ENCODE measurements around the gene GMDS. TPM values are rescaled to one million over a fixed set of nuclear protein-coding genes. Genes with fewer than 3 reads are reported as not detected.

GMDS gene
- total RNA-seq, 1 donor from 2014 or later: 7.8 TPM

DNA sequence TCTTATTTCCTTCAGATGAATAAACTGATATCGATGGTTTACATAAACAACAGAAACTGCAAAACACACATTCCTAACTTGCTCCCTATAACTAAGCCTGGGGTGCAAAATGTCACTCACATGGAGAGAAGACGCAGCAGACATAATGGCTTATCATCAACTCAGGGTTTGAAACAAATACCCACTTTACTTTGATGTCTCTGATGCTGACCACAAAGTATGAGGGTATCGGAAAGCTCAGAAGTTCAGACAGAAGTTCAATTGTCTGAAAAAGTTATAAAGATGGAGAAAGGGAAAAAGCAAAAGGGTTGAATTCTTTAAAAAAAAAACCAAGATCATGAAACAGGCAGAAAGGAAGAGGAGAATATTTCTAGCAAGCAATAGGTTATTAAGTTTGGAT lies 533.0 kb downstream of the GMDS start:
- no peak overlapping the region for H3K27ac ChIP-seq (ENCODE audit: low read depth, low read length)
- peaks cover 0 to 5% (median 0%) of the 10 kb centered on the region in 3 donors for H3K4me1 ChIP-seq (ENCODE audit: control insufficient read depth in 3 of 3, insufficient read depth in 3 of 3, low read length in 3 of 3)
- H3K27me3 ChIP-seq (ENCODE audit: control insufficient read depth in 3 of 3, insufficient read depth in 3 of 3, low read length in 3 of 3): no peaks in the 10 kb centered on the region
- no peaks in the 10 kb centered on the region for H3K36me3 ChIP-seq (ENCODE audit: control insufficient read depth in 3 of 3, insufficient read depth in 3 of 3, low read length in 3 of 3)
- no peak overlapping the region for H3K9ac ChIP-seq (ENCODE audit: low read depth in 1 of 3, low read length in 3 of 3)
- no peaks in the 10 kb centered on the region for H3K9me3 ChIP-seq (ENCODE audit: control insufficient read depth in 3 of 3, low read length in 3 of 3)
- H3K4me3 ChIP-seq (ENCODE audit: low read length in 3 of 3): no peak overlapping the region

GRCh38 chr6:1711136-1711535 lies 534.3 kb downstream of the GMDS start:
- no peaks in the 10 kb centered on the region for H3K4me1 ChIP-seq (ENCODE audit: control insufficient read depth in 3 of 3, insufficient read depth in 3 of 3, low read length in 3 of 3)
- no peaks in the 10 kb centered on the region for H3K36me3 ChIP-seq (ENCODE audit: control insufficient read depth in 3 of 3, insufficient read depth in 3 of 3, low read length in 3 of 3)
- no peaks in the 10 kb centered on the region for H3K27me3 ChIP-seq (ENCODE audit: control insufficient read depth in 3 of 3, insufficient read depth in 3 of 3, low read length in 3 of 3)
- H3K4me3 ChIP-seq (ENCODE audit: low read length in 3 of 3): no peak overlapping the region
- no peak overlapping the region for H3K9ac ChIP-seq (ENCODE audit: low read depth in 1 of 3, low read length in 3 of 3)
- no peaks in the 10 kb centered on the region for H3K9me3 ChIP-seq (ENCODE audit: control insufficient read depth in 3 of 3, low read length in 3 of 3)
- H3K27ac ChIP-seq (ENCODE audit: low read depth, low read length): no peak overlapping the region

DNA sequence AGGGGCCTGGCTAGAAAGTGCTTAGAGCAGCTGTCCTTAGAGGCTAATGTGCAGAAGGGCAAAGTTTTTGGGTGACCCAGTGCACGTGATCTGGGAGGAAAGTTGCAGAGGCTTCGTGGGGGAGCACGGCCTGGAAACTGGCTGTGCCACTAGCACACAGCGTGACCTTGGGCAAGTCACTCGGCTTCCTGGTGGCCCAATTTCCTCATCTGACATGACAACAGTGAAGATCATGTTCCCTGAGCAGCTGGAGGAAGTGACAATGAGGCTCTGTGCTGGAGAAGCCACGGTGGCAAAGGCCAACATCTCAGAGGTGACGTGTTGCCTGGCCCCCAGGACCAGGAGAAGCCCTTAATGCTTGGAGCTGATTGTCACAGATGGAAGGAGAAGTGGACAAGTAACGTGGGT lies 536.2 kb downstream of the GMDS start:
- H3K9me3 ChIP-seq (ENCODE audit: control insufficient read depth in 3 of 3, low read length in 3 of 3): no peaks in the 10 kb centered on the region
- no peaks in the 10 kb centered on the region for H3K4me1 ChIP-seq (ENCODE audit: control insufficient read depth in 3 of 3, insufficient read depth in 3 of 3, low read length in 3 of 3)
- H3K27me3 ChIP-seq (ENCODE audit: control insufficient read depth in 3 of 3, insufficient read depth in 3 of 3, low read length in 3 of 3): no peaks in the 10 kb centered on the region
- H3K4me3 ChIP-seq (ENCODE audit: low read length in 3 of 3): no peak overlapping the region
- H3K27ac ChIP-seq (ENCODE audit: low read depth, low read length): no peak overlapping the region
- H3K9ac ChIP-seq (ENCODE audit: low read depth in 1 of 3, low read length in 3 of 3): no peak overlapping the region
- no peaks in the 10 kb centered on the region for H3K36me3 ChIP-seq (ENCODE audit: control insufficient read depth in 3 of 3, insufficient read depth in 3 of 3, low read length in 3 of 3)

GRCh38 chr6:1708820-1709219 lies 536.6 kb downstream of the GMDS start:
- no peaks in the 10 kb centered on the region for H3K4me1 ChIP-seq (ENCODE audit: control insufficient read depth in 3 of 3, insufficient read depth in 3 of 3, low read length in 3 of 3)
- no peak overlapping the region for H3K9ac ChIP-seq (ENCODE audit: low read depth in 1 of 3, low read length in 3 of 3)
- H3K27ac ChIP-seq (ENCODE audit: low read depth, low read length): no peak overlapping the region
- H3K9me3 ChIP-seq (ENCODE audit: control insufficient read depth in 3 of 3, low read length in 3 of 3): no peaks in the 10 kb centered on the region
- H3K27me3 ChIP-seq (ENCODE audit: control insufficient read depth in 3 of 3, insufficient read depth in 3 of 3, low read length in 3 of 3): no peaks in the 10 kb centered on the region
- no peaks in the 10 kb centered on the region for H3K36me3 ChIP-seq (ENCODE audit: control insufficient read depth in 3 of 3, insufficient read depth in 3 of 3, low read length in 3 of 3)
- H3K4me3 ChIP-seq (ENCODE audit: low read length in 3 of 3): no peak overlapping the region

GRCh38 chr6:1708122-1708521 lies 537.3 kb downstream of the GMDS start:
- H3K9ac ChIP-seq (ENCODE audit: low read depth in 1 of 3, low read length in 3 of 3): no peak overlapping the region
- H3K4me1 ChIP-seq (ENCODE audit: control insufficient read depth in 3 of 3, insufficient read depth in 3 of 3, low read length in 3 of 3): peaks cover 0 to under 1% (median 0%) of the 10 kb centered on the region in 3 donors
- H3K27ac ChIP-seq (ENCODE audit: low read depth, low read length): no peak overlapping the region

GRCh38 chr6:1705630-1706029 lies 539.8 kb downstream of the GMDS start:
- Histone ChIP-seq H3K36me3 (ENCODE audit: control insufficient read depth in 3 of 3, insufficient read depth in 3 of 3, low read length in 3 of 3) (no peaks in the 10 kb centered on the region), H3K4me3 (ENCODE audit: low read length in 3 of 3) (no peak overlapping the region), H3K9me3 (ENCODE audit: control insufficient read depth in 3 of 3, low read length in 3 of 3) (no peaks in the 10 kb centered on the region), H3K9ac (ENCODE audit: low read depth in 1 of 3, low read length in 3 of 3) (no peak overlapping the region), H3K4me1 (ENCODE audit: control insufficient read depth in 3 of 3, insufficient read depth in 3 of 3, low read length in 3 of 3) (peaks cover 10 to 13% (median 11%) of the 10 kb centered on the region in 3 donors), H3K27ac (ENCODE audit: low read depth, low read length) (no peak overlapping the region), H3K27me3 (ENCODE audit: control insufficient read depth in 3 of 3, insufficient read depth in 3 of 3, low read length in 3 of 3) (no peaks in the 10 kb centered on the region)

More at GRCh38 chr6:1708122-1708521, 537.3 kb downstream of the GMDS start:
- no peak overlapping the region for H3K4me3 ChIP-seq (ENCODE audit: low read length in 3 of 3)
- H3K27me3 ChIP-seq (ENCODE audit: control insufficient read depth in 3 of 3, insufficient read depth in 3 of 3, low read length in 3 of 3): no peaks in the 10 kb centered on the region
- H3K36me3 ChIP-seq (ENCODE audit: control insufficient read depth in 3 of 3, insufficient read depth in 3 of 3, low read length in 3 of 3): no peaks in the 10 kb centered on the region
- no peaks in the 10 kb centered on the region for H3K9me3 ChIP-seq (ENCODE audit: control insufficient read depth in 3 of 3, low read length in 3 of 3)

DNA sequence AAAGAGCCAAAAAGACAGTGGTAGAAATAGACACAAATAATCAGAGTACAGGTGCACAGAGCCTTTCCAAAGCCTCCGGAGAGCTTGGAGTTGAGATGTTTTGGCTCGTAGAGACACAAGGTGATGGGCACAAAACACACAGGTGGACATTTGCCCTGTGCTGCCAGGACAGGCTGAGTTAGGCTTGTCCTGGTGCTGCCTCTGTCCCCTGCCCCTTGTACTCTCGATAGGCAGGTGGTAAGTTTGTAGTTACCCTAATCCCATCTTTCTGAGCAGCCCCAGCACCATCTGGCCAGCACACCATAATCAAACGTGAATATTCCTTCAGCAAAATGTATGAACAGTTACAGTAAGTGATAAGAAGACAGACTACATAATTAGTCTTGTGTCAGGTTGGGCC lies 540.2 kb downstream of the GMDS start:
- H3K4me1 ChIP-seq (ENCODE audit: control insufficient read depth in 3 of 3, insufficient read depth in 3 of 3, low read length in 3 of 3): peaks cover 10 to 13% (median 13%) of the 10 kb centered on the region in 3 donors
- H3K27me3 ChIP-seq (ENCODE audit: control insufficient read depth in 3 of 3, insufficient read depth in 3 of 3, low read length in 3 of 3): no peaks in the 10 kb centered on the region
- H3K27ac ChIP-seq (ENCODE audit: low read depth, low read length): no peak overlapping the region
- H3K9ac ChIP-seq (ENCODE audit: low read depth in 1 of 3, low read length in 3 of 3): no peak overlapping the region
- no peaks in the 10 kb centered on the region for H3K36me3 ChIP-seq (ENCODE audit: control insufficient read depth in 3 of 3, insufficient read depth in 3 of 3, low read length in 3 of 3)
- no peak overlapping the region for H3K4me3 ChIP-seq (ENCODE audit: low read length in 3 of 3)
- H3K9me3 ChIP-seq (ENCODE audit: control insufficient read depth in 3 of 3, low read length in 3 of 3): no peaks in the 10 kb centered on the region

GRCh38 chr6:1704711-1705110 lies 540.7 kb downstream of the GMDS start:
- peaks cover 10 to 13% (median 13%) of the 10 kb centered on the region in 3 donors for H3K4me1 ChIP-seq (ENCODE audit: control insufficient read depth in 3 of 3, insufficient read depth in 3 of 3, low read length in 3 of 3)
- no peak overlapping the region for H3K27ac ChIP-seq (ENCODE audit: low read depth, low read length)
- no peaks in the 10 kb centered on the region for H3K27me3 ChIP-seq (ENCODE audit: control insufficient read depth in 3 of 3, insufficient read depth in 3 of 3, low read length in 3 of 3)

DNA sequence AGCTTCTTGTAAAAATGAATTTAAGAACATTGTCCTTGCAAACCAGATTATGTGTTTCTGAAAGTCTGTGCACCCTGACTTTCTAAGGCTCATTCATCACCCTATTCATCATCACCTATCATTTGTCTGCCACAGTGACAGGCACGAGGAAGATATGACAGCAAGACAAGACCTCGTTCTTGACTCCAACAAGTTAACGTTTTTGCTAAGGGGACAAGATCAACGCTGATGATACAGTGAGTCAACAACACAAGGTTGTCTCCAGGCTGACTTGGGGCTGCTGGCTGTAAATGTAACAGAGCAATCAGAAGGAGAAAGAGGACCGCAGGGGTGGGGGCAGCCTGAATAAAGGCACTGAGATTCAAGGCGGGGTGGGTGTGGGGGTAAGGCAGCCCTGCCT lies 541.5 kb downstream of the GMDS start:
- no peak overlapping the region for H3K4me3 ChIP-seq (ENCODE audit: low read length in 3 of 3)
- H3K27me3 ChIP-seq (ENCODE audit: control insufficient read depth in 3 of 3, insufficient read depth in 3 of 3, low read length in 3 of 3): no peaks in the 10 kb centered on the region
- H3K9me3 ChIP-seq (ENCODE audit: control insufficient read depth in 3 of 3, low read length in 3 of 3): no peaks in the 10 kb centered on the region

More at GRCh38 chr6:1704711-1705110, 540.7 kb downstream of the GMDS start:
- no peak overlapping the region for H3K9ac ChIP-seq (ENCODE audit: low read depth in 1 of 3, low read length in 3 of 3)
- no peaks in the 10 kb centered on the region for H3K36me3 ChIP-seq (ENCODE audit: control insufficient read depth in 3 of 3, insufficient read depth in 3 of 3, low read length in 3 of 3)
- H3K4me3 ChIP-seq (ENCODE audit: low read length in 3 of 3): no peak overlapping the region
- no peaks in the 10 kb centered on the region for H3K9me3 ChIP-seq (ENCODE audit: control insufficient read depth in 3 of 3, low read length in 3 of 3)

DNA sequence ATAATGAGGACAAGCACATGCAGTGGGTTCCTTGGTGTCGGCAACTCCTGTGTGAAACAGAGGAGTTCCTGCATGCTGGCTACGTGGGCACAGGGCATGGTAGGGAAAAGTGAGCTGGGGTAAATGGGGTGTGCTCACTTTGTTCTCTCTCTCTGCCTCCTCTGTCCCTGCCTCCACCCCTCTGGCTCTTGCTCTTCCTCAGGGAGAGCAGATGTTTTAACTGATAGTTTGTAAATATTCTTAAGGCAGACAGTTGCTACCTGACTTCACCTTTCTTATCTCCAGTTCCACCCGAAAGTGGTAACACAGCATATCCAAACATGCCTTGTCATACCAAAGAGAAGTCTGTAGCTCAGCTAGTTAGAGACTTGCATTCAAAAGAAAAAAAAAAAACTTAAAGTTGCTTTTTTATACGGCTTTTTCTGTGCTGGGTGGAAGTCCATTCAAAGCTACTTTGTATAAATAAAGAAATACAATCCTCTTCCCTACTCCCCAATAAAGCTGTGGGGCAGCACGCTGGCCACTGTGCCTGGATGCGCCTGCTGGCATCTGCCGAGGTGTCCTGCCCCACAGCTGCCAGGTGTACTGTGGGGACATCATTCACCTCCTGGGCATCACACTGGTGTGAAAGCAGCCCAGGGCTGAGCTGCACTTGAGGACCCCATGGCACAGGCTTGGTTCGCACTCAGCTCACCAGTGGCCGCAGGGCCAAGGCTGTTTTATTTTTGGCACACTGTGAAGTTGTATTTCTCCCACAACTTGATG lies 542.1 kb downstream of the GMDS start:
- Histone ChIP-seq H3K4me3 (ENCODE audit: low read length in 3 of 3) (no peak overlapping the region), H3K4me1 (ENCODE audit: control insufficient read depth in 3 of 3, insufficient read depth in 3 of 3, low read length in 3 of 3) (peaks cover 10 to 13% (median 13%) of the 10 kb centered on the region in 3 donors), H3K27me3 (ENCODE audit: control insufficient read depth in 3 of 3, insufficient read depth in 3 of 3, low read length in 3 of 3) (no peaks in the 10 kb centered on the region), H3K9ac (ENCODE audit: low read depth in 1 of 3, low read length in 3 of 3) (no peak overlapping the region), H3K36me3 (ENCODE audit: control insufficient read depth in 3 of 3, insufficient read depth in 3 of 3, low read length in 3 of 3) (no peaks in the 10 kb centered on the region), H3K27ac (ENCODE audit: low read depth, low read length) (no peak overlapping the region), H3K9me3 (ENCODE audit: control insufficient read depth in 3 of 3, low read length in 3 of 3) (no peaks in the 10 kb centered on the region)

More for the DNA sequence above, 541.5 kb downstream of the GMDS start:
- peaks cover 10 to 13% (median 13%) of the 10 kb centered on the region in 3 donors for H3K4me1 ChIP-seq (ENCODE audit: control insufficient read depth in 3 of 3, insufficient read depth in 3 of 3, low read length in 3 of 3)
- H3K27ac ChIP-seq (ENCODE audit: low read depth, low read length): no peak overlapping the region
- H3K36me3 ChIP-seq (ENCODE audit: control insufficient read depth in 3 of 3, insufficient read depth in 3 of 3, low read length in 3 of 3): no peaks in the 10 kb centered on the region
- no peak overlapping the region for H3K9ac ChIP-seq (ENCODE audit: low read depth in 1 of 3, low read length in 3 of 3)

Measured in skeletal muscle tissue (tissue), 4 donors.